ENCODE results near the gene ZNF14. TPM values are rescaled to one million over a fixed set of nuclear protein-coding genes. Genes with fewer than 3 reads are reported as not detected.
A peak's percentile ranks its signal among the peaks of the same experiment; 100 is the strongest.
"Not testable (repeated sequence)": the region's sequence is repeated elsewhere in the genome, so short reads cannot be mapped to it uniquely, and the experiment has no call there.

Gene ZNF14
- total and polyA plus RNA-seq, 2 experiments from 2014 or later, result 5.5 to 9.6 TPM

DNA sequence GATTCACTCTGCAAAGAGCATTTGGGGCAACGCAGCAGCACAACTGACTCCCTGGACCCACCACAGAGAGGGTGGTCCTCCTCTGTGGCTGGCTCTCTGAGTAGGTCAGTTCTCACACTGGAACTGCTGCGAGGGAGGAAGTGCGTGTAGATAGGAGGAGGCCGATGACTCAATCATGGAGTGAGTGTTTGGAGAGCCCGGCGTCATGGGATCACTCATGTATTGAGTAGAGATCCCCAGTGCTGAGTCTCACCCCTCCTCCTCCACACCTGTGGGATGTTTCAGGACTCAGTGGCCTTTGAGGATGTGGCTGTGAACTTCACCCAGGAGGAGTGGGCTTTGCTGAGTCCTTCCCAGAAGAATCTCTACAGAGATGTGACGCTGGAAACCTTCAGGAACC lies 55.3 kb downstream of the ZNF14 start:
- Histone ChIP-seq H3K9me3 (ENCODE audit: low read depth) (no peaks in the 10 kb centered on the region), H3K4me3 (no peak overlapping the region), H3K36me3 (peaks cover 10% of the 10 kb centered on the region), H3K4me1 (ENCODE audit: low read depth) (no peaks in the 10 kb centered on the region), H3K27ac (no peak overlapping the region), H3K27me3 (no peaks in the 10 kb centered on the region)
- DNase-seq (ENCODE audit: low read depth in 1 of 2, low spot score in 1 of 2), result no peak
- TF ChIP-seq, protein P1, sequence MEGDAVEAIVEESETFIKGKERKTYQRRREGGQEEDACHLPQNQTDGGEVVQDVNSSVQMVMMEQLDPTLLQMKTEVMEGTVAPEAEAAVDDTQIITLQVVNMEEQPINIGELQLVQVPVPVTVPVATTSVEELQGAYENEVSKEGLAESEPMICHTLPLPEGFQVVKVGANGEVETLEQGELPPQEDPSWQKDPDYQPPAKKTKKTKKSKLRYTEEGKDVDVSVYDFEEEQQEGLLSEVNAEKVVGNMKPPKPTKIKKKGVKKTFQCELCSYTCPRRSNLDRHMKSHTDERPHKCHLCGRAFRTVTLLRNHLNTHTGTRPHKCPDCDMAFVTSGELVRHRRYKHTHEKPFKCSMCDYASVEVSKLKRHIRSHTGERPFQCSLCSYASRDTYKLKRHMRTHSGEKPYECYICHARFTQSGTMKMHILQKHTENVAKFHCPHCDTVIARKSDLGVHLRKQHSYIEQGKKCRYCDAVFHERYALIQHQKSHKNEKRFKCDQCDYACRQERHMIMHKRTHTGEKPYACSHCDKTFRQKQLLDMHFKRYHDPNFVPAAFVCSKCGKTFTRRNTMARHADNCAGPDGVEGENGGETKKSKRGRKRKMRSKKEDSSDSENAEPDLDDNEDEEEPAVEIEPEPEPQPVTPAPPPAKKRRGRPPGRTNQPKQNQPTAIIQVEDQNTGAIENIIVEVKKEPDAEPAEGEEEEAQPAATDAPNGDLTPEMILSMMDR (IDR thresholded peaks at IDR 0.05; ENCODE audit: low read depth, low read length), result no peak

DNA sequence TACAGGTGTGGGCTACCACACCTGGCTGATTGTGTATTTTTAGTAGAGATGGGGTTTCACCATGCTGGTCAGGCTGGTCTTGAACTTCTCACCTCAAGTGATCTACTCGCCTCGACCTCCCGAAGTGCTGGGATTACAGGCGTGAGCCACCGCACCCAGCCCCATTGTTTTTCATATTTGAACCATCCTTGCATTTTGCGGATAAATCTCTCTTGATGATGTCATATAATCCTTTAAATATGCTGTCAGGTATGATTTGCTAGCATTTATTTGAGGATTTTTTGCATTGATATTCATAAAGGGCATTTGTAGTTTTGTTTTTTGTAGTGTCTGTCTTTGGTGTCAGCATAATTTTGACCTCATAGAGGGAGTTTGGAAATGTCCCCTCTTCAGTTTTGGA lies 58.6 kb downstream of the ZNF14 start:
- Histone ChIP-seq H3K36me3 (peaks cover 6% of the 10 kb centered on the region), H3K27me3 (no peaks in the 10 kb centered on the region), H3K4me3 (no peak overlapping the region), H3K9me3 (ENCODE audit: low read depth) (no peaks in the 10 kb centered on the region), H3K27ac (no peak overlapping the region), H3K4me1 (ENCODE audit: low read depth) (no peaks in the 10 kb centered on the region)
- DNase-seq (ENCODE audit: low read depth in 1 of 2, low spot score in 1 of 2), result no peak
- TF ChIP-seq, protein P1 (IDR thresholded peaks at IDR 0.05; ENCODE audit: low read depth, low read length), result no peak

DNA sequence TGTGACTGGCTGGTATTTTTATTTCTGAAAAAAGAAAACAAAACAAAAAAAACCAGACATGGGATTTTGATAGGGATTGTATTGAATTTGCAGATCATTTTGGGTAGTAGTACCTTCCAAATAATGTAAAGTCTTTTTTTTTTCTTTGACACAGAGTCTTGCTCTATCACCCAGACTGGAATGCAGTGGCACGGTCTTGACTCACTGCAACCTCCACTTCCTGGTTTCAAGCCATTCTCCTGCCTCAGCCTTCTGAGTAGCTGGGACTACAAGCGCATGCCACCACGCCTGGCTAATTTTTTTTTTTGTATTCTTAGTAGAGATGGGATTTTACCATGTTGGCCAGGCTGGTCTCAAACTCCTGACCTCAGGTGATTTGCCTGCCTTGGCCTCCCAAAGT lies 60.1 kb downstream of the ZNF14 start:
- DNase-seq (ENCODE audit: low read depth in 1 of 2, low spot score in 1 of 2), result no peak
- no peaks in the 10 kb centered on the region for H3K36me3 ChIP-seq
- H3K4me3 ChIP-seq, result no peak overlapping the region
- no peaks in the 10 kb centered on the region for H3K27me3 ChIP-seq
- no peaks in the 10 kb centered on the region for H3K4me1 ChIP-seq (ENCODE audit: low read depth)
- no peak overlapping the region for H3K27ac ChIP-seq
- H3K9me3 ChIP-seq (ENCODE audit: low read depth), result no peaks in the 10 kb centered on the region
- TF ChIP-seq, protein P1 (IDR thresholded peaks at IDR 0.05; ENCODE audit: low read depth, low read length), result no peak

DNA sequence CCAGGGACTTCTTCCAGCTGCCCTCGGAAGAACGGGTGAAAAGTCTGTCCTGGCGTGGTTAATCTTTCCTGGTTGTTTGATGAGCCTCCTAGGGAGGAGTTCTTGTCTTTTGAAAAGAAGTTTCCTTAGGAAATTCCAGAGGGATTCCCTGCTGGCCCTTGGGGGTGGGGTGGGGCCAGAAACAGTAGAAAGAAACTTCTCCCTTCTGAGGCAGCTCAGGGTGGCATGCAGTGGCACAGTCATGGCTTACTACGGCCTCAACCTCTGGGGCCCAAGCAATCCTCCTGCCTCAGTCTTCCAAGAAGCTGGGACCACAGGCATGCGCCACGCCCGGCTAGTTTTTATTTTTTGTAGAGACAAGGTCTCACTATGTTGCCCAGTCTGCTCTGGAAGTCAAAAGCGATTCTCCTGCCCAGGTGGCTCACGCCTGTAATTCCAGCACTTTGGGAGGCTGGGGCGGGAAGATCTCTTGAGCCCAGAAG lies 62.8 kb downstream of the ZNF14 start:
- no peaks in the 10 kb centered on the region for H3K9me3 ChIP-seq (ENCODE audit: low read depth)
- DNase-seq (ENCODE audit: low read depth in 1 of 2, low spot score in 1 of 2), result no peak
- no peaks in the 10 kb centered on the region for H3K36me3 ChIP-seq
- no peak overlapping the region for H3K27ac ChIP-seq
- H3K4me1 ChIP-seq (ENCODE audit: low read depth), result no peaks in the 10 kb centered on the region
- no peaks in the 10 kb centered on the region for H3K27me3 ChIP-seq
- TF ChIP-seq, protein P1 (IDR thresholded peaks at IDR 0.05; ENCODE audit: low read depth, low read length), result no peak
- H3K4me3 ChIP-seq, result peak overlapping the region; percentile 95

DNA sequence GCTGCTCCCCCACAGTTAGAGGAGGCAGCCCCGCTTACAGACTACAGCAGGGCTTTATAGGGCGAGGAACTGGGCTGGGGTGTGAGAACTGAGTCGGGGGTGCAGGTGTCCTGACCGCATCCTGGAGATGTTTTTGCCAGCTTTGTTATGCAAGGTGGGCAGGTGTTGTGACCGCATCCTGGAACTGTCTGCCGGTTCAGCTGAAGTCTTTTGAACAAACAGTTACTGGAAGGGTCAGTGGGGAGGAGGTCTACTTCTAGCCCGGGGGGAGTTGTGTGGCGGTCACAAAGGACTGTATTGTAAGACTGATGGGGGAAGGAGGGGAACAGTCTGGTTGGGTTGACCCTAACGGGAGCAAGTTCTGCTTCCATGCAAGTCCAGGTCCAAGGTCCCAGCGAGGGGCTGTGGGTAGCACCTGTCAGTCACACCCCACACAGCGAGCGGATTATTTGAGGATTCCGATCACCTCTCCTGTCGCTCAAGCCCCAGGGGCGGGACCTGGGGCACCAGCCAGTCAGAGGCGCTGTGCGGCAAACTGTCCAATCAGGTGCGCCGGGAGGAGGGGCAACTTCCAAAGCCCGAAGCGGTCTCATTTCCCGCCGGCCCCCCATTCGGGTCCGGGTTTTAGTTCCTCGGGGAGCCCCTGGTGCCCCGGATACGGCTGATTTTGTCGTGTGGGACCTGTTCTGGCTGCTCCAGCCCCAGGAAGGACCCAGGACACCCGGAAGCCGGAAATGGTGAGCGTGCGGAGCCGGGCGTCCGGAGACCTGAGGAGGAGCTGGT lies 64.5 kb downstream of the ZNF14 start, which contains the start of gene ZNF101:
Gene ZNF101, plus strand, starts transcription at position 610 of the 783 bp plus-strand sequence. Its CDS starts 125 bp downstream, at position 735.
- peak within 1 kb of the TSS; percentile 95 for H3K4me3 ChIP-seq
- H3K9me3 ChIP-seq (ENCODE audit: low read depth), result no peaks in the 10 kb centered on the region
- no peaks in the 10 kb centered on the region for H3K4me1 ChIP-seq (ENCODE audit: low read depth)
- peak; percentile 89 to 96 for DNase-seq (ENCODE audit: low read depth in 1 of 2, low spot score in 1 of 2)
- H3K27me3 ChIP-seq, result no peaks in the 10 kb centered on the region
- peak within 1 kb of the TSS; percentile 81 for H3K27ac ChIP-seq
- TF ChIP-seq, protein P1 (IDR thresholded peaks at IDR 0.05; ENCODE audit: low read depth, low read length), result no peak
- H3K36me3 ChIP-seq, result no peaks in the 10 kb centered on the region

DNA sequence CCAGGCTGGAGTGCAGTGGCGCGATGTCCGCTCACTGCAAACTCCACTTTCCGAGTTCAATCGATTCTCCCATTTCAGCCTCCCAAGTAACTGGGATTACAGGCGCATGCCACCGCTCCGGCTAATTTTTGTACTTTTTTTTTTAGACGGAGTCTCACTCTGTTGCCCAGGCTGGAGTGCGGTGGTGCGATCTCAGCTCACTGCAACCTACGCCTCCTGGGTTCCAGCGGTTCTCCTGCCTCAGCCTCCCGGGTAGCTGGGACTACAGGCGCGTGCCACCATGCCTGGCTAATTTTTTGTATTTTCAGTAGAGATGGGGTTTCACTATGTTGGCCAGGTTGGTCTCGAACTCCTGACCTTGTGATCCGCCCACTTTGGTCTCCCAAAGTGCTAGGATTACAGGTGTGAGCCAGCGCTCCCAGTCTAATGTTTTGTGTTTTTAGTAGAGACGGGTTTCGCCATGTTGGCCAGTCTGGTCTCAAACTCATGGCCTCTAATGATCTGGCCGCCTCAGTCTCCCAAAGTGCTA lies 67.4 kb downstream of the ZNF14 start:
- H3K27me3 ChIP-seq; H3K4me1 ChIP-seq (ENCODE audit: low read depth); H3K9me3 ChIP-seq (ENCODE audit: low read depth); H3K4me3 ChIP-seq; H3K36me3 ChIP-seq; DNase-seq (ENCODE audit: low read depth in 1 of 2, low spot score in 1 of 2); H3K27ac ChIP-seq: not testable (repeated sequence)
